Measurements from ENCODE around the gene CRISP1. TPM values are rescaled to one million over a fixed set of nuclear protein-coding genes. Genes with fewer than 3 reads are reported as not detected.
A peak's percentile ranks its signal among the peaks of the same experiment; 100 is the strongest.
"Not testable (repeated sequence)": the region's sequence is repeated elsewhere in the genome, so short reads cannot be mapped to it uniquely, and the experiment has no call there.

CRISP1 gene
- total RNA-seq: not detected
- long read RNA-seq: 0 reads

- intact Hi-C loops (cut with DNase I, micrococcal nuclease): no loop called here
- no peak for DNase-seq
- no peak for ATAC-seq
Measured at GRCh38 chr6:49866485-49866943, at the start of gene CRISP1. TSS of gene CRISP1 (minus strand) at chr6:49866535. CDS start at chr6:49857400, 9,135 bp downstream.

GRCh38 chr6:49915035-49915434, 48.7 kb upstream of the CRISP1 start:
- ATAC-seq (no peak), DNase-seq (no peak)
- intact Hi-C loops (cut with DNase I, micrococcal nuclease): no loop called here

GRCh38 chr6:49913636-49914375, 47.5 kb upstream of the CRISP1 start:
- intact Hi-C loops (cut with DNase I, micrococcal nuclease): no loop called here
- ATAC-seq (no peak), DNase-seq (no peak)

GRCh38 chr6:49912196-49912595, 45.9 kb upstream of the CRISP1 start:
- no peak for DNase-seq
- intact Hi-C loops (cut with DNase I, micrococcal nuclease): no loop called here
- no peak for ATAC-seq

GRCh38 chr6:49911252-49911651, 44.9 kb upstream of the CRISP1 start:
- ATAC-seq (no peak), DNase-seq (no peak)
- intact Hi-C loops (cut with DNase I, micrococcal nuclease): no loop called here

GRCh38 chr6:49909563-49909962, 43.2 kb upstream of the CRISP1 start:
- no peak for ATAC-seq
- DNase-seq: no peak
- intact Hi-C loops (cut with DNase I, micrococcal nuclease): no loop called here

GRCh38 chr6:49906526-49906925, 40.2 kb upstream of the CRISP1 start:
- no peak for ATAC-seq

GRCh38 chr6:49905296-49905695, 39.0 kb upstream of the CRISP1 start:
- DNase-seq (no peak), ATAC-seq (no peak)
- intact Hi-C loops (cut with DNase I, micrococcal nuclease): no loop called here

More at GRCh38 chr6:49906526-49906925, 40.2 kb upstream of the CRISP1 start:
- intact Hi-C loops (cut with DNase I, micrococcal nuclease): no loop called here
- no peak for DNase-seq

GRCh38 chr6:49902856-49903255, 36.5 kb upstream of the CRISP1 start:
- intact Hi-C loops (cut with DNase I, micrococcal nuclease): no loop called here
- no peak for ATAC-seq
- DNase-seq: no peak

GRCh38 chr6:49898904-49899566, 32.7 kb upstream of the CRISP1 start:
- ATAC-seq: no peak
- intact Hi-C loops (cut with DNase I, micrococcal nuclease): no loop called here
- DNase-seq: no peak

GRCh38 chr6:49895553-49895952, 29.2 kb upstream of the CRISP1 start:
- ATAC-seq; DNase-seq; intact Hi-C loops (cut with DNase I, micrococcal nuclease): not testable (repeated sequence)

GRCh38 chr6:49892280-49892679, 25.9 kb upstream of the CRISP1 start:
- intact Hi-C loops (cut with DNase I, micrococcal nuclease): no loop called here
- DNase-seq (no peak), ATAC-seq (no peak)

- DNase-seq: no peak
- intact Hi-C loops (cut with DNase I, micrococcal nuclease): no loop called here
- ATAC-seq: no peak
Measured at GRCh38 chr6:49890988-49891387, 24.7 kb upstream of the CRISP1 start.

- intact Hi-C loops (cut with DNase I, micrococcal nuclease): no loop called here
- no peak for DNase-seq
- ATAC-seq: no peak
Measured at GRCh38 chr6:49888742-49889431, 22.6 kb upstream of the CRISP1 start.

GRCh38 chr6:49868951-49869529, 2.7 kb upstream of the CRISP1 start:
- no peak for DNase-seq
- intact Hi-C loops (cut with DNase I, micrococcal nuclease): no loop called here
- no peak for ATAC-seq

GRCh38 chr6:49856282-49856681, 10.1 kb downstream of the CRISP1 start:
- intact Hi-C loops (cut with DNase I, micrococcal nuclease): no loop called here
- DNase-seq (no peak), ATAC-seq (no peak)

GRCh38 chr6:49855221-49855620, 11.1 kb downstream of the CRISP1 start:
- no peak for ATAC-seq
- intact Hi-C loops (cut with DNase I, micrococcal nuclease): no loop called here
- DNase-seq: no peak

GRCh38 chr6:49852975-49853374, 13.4 kb downstream of the CRISP1 start:
- intact Hi-C loops (cut with DNase I, micrococcal nuclease): no loop called here
- DNase-seq (no peak), ATAC-seq (no peak)

GRCh38 chr6:49849213-49849907, 17.0 kb downstream of the CRISP1 start:
- intact Hi-C loops (cut with DNase I, micrococcal nuclease): loop anchor here in 1 of 2 donors (5.0 kb wide), 1 partner anchor 317 kb away; no protein-coding TSS in a partner anchor
- ATAC-seq (peak; percentile 54), DNase-seq (no peak)

Data from left colon (tissue), 2 donors.